Esophagus muscularis mucosa (tissue), 3 donors: ENCODE data around the gene SLC7A6.

Experiments
- POLR2A ChIP-seq: fragments of 450-650 bp; IDR thresholded peaks from one replicate; pipeline ENCODE4 v1.6.1; 2017; ENCODE audit warnings: antibody characterized with exemption, moderate library complexity, mild to moderate bottlenecking, low read depth
- TF ChIP-seq, protein P1 (sequence below), 3 experiments: fragments of 200-600 bp in 2 of 3; fragments of 450-650 bp in 1 of 3; sonication (generic) in 2 of 3; IDR thresholded peaks; one replicate each; pipeline ENCODE4 v1.5.1; 2017 to 2019; ENCODE audit warnings: antibody characterized with exemption in 3 of 3, mild to moderate bottlenecking in 2 of 3, moderate library complexity in 1 of 3

DNA sequence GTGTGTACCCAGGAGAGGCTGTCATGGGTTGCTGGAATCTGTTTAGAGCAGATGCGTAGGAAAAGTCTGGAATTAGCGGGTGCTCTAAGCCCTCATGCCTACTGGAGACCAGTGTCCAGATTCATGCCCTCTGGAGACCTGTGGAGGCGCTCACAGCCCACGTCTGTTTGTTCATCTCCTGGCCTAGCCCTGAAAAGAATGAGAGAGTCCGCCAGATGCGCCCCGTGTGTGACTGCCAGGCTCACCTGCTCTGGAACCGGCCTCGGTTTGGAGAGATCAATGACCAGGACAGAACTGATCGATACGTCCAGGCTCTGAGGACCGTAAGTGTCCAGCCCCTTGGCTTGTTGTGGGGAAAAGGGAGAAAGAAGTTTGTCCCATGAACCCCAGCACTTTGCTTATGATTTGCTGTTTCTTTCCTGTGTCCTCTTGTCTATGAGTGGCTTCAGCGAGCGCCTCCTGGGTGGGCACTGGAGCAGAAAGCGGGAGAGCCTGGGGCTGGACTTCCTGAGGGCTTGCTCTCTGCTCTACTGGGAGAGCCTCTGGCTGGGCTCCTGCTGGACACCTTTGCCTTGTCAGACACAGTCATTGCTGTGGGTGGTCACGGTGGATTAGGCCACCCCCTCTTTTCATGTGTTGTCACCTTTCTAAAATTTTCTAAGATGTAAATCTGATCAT is 81.8 kb downstream of the SLC7A6 start:
- TF ChIP-seq, protein P1, sequence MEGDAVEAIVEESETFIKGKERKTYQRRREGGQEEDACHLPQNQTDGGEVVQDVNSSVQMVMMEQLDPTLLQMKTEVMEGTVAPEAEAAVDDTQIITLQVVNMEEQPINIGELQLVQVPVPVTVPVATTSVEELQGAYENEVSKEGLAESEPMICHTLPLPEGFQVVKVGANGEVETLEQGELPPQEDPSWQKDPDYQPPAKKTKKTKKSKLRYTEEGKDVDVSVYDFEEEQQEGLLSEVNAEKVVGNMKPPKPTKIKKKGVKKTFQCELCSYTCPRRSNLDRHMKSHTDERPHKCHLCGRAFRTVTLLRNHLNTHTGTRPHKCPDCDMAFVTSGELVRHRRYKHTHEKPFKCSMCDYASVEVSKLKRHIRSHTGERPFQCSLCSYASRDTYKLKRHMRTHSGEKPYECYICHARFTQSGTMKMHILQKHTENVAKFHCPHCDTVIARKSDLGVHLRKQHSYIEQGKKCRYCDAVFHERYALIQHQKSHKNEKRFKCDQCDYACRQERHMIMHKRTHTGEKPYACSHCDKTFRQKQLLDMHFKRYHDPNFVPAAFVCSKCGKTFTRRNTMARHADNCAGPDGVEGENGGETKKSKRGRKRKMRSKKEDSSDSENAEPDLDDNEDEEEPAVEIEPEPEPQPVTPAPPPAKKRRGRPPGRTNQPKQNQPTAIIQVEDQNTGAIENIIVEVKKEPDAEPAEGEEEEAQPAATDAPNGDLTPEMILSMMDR (IDR thresholded peaks at IDR 0.05) = no peak
- no peak for TF ChIP-seq POLR2A
